Type B pancreatic cell (in vitro differentiated cells): Measurements from ENCODE around the gene RENBP. TPM values are rescaled to one million over a fixed set of nuclear protein-coding genes. Genes with fewer than 3 reads are reported as not detected.
A peak's percentile ranks its signal among the peaks of the same experiment; 100 is the strongest.

Experiments used
- DNase-seq: peaks from one replicate; pipeline ENCODE4 v3.0.0; 2021; ENCODE audit warnings: mixed read lengths; ENCODE audit not compliant: unreplicated experiment; ENCODE audit errors: extremely low spot score
- H3K27ac Mint-ChIP-seq: 2 replicates; pipeline ENCODE4 v1.8.0; 2021; ENCODE audit warnings: mild to moderate bottlenecking, mixed read lengths
- H3K27me3 Mint-ChIP-seq: 2 replicates; pipeline ENCODE4 v1.8.0; 2021; ENCODE audit warnings: mixed read lengths
- H3K36me3 Mint-ChIP-seq: 2 replicates; pipeline ENCODE4 v1.8.0; 2021; ENCODE audit warnings: mixed read lengths
- H3K4me1 Mint-ChIP-seq: one replicate; pipeline ENCODE4 v1.8.0; 2021; ENCODE audit warnings: mixed read lengths; ENCODE audit not compliant: unreplicated experiment
- H3K4me3 Mint-ChIP-seq: 2 replicates; pipeline ENCODE4 v1.8.0; 2021; ENCODE audit warnings: mild to moderate bottlenecking, mixed read lengths
- H3K9me3 Mint-ChIP-seq: 2 replicates; pipeline ENCODE4 v1.8.0; 2021; ENCODE audit warnings: mixed read lengths
- CTCF ChIP-seq: fragments of 200-600 bp; sonication (generic); conservative IDR thresholded peaks from 2 replicates; pipeline ENCODE4 v1.5.0; 2021; ENCODE audit warnings: antibody characterized with exemption, mild to moderate bottlenecking
- total RNA-seq: library from RNA; stranded (reverse); gene quantifications from 2 replicates; pipeline ENCODE4 v1.2.1, GENCODE V29; 2021; ENCODE audit warnings: low replicate concordance

Gene RENBP
- total RNA-seq, 1 donor from 2014 or later, result 6.7 TPM

- Mint-ChIP-seq H3K27ac (peak overlapping the region; percentile 97), H3K4me3 (peak overlapping the region; percentile 3), H3K27me3 (no peaks in the 10 kb centered on the region), H3K4me1 (peaks cover 7% of the 10 kb centered on the region), H3K36me3 (peaks cover 4% of the 10 kb centered on the region), H3K9me3 (no peaks in the 10 kb centered on the region)
- DNase-seq, result no peak
- TF ChIP-seq CTCF, result no peak
Measured at GRCh38 chrX:153928846-153929245, 15.6 kb downstream of the RENBP start.

GRCh38 chrX:153927922-153928760 lies 16.3 kb downstream of the RENBP start:
- H3K27ac Mint-ChIP-seq, result peak overlapping the region; percentile 97
- H3K9me3 Mint-ChIP-seq, result no peaks in the 10 kb centered on the region
- peak overlapping the region; percentile 88 for H3K4me3 Mint-ChIP-seq
- peak; percentile 95 for DNase-seq
- no peak for TF ChIP-seq CTCF
- peaks cover 7% of the 10 kb centered on the region for H3K4me1 Mint-ChIP-seq
- no peaks in the 10 kb centered on the region for H3K27me3 Mint-ChIP-seq
- H3K36me3 Mint-ChIP-seq, result peaks cover 4% of the 10 kb centered on the region

GRCh38 chrX:153927672-153927921 lies 16.8 kb downstream of the RENBP start:
- Mint-ChIP-seq H3K4me3 (peak overlapping the region; percentile 86), H3K36me3 (peaks cover 4% of the 10 kb centered on the region), H3K27ac (peak overlapping the region; percentile 91), H3K27me3 (no peaks in the 10 kb centered on the region), H3K9me3 (no peaks in the 10 kb centered on the region), H3K4me1 (peaks cover 7% of the 10 kb centered on the region)
- no peak for DNase-seq
- TF ChIP-seq CTCF, result no peak

GRCh38 chrX:153926858-153927671 lies 17.4 kb downstream of the RENBP start:
- no peaks in the 10 kb centered on the region for H3K9me3 Mint-ChIP-seq
- peaks cover 4% of the 10 kb centered on the region for H3K36me3 Mint-ChIP-seq
- peaks cover 7% of the 10 kb centered on the region for H3K4me1 Mint-ChIP-seq
- H3K4me3 Mint-ChIP-seq, result peak overlapping the region; percentile 86
- no peak for DNase-seq
- TF ChIP-seq CTCF, result no peak
- no peaks in the 10 kb centered on the region for H3K27me3 Mint-ChIP-seq
- H3K27ac Mint-ChIP-seq, result peak overlapping the region; percentile 91

GRCh38 chrX:153926552-153926857 lies 17.9 kb downstream of the RENBP start:
- no peak overlapping the region for H3K27ac Mint-ChIP-seq
- DNase-seq, result no peak
- H3K36me3 Mint-ChIP-seq, result peaks cover 2% of the 10 kb centered on the region
- no peak overlapping the region for H3K4me3 Mint-ChIP-seq
- no peaks in the 10 kb centered on the region for H3K27me3 Mint-ChIP-seq
- no peak for TF ChIP-seq CTCF
- peaks cover 7% of the 10 kb centered on the region for H3K4me1 Mint-ChIP-seq
- H3K9me3 Mint-ChIP-seq, result no peaks in the 10 kb centered on the region
